ENCODE measurements around the gene NT5C3B.
A peak's percentile ranks its signal among the peaks of the same experiment; 100 is the strongest.

NT5C3B gene

DNA sequence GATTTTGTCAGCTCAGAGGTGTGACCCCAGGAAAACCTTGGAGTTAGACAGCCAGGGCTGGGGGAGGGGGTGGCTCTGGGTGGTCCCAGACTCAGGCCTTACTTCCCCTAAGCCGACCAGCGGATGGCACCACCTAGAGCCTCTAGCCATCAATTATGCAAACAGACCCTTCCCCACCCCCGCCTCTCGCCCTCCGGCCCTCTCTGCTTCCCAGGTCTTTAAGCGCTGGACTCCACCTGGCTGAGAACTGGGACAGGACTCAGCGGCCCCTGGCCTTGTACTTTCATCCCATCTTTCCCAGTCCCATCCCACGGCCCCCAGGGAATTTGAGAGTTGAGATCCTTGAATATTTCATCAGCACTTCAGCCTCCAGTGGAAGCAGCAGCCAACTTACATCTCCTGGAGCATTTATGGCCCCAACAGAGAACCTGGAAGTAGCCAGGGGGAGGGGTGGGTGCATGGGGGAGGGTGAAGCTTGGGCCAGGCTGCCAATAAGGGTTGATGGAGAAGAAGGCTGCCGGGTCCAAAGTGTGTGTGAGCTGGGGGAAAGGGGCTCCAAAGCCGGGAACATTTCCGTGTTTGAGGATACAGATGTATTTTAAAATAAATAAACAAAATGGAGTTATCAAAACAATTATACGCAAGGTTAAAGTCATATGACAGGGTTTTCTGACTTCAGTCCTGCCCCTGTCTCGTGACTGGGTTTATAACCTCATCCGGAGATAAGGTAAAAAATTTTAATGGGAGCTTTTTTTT lies 42.1 kb downstream of the NT5C3B start:
- Histone ChIP-seq H3K27me3 (ENCODE audit: control insufficient read depth in 1 of 2, insufficient read depth in 1 of 2, low read length in 2 of 2) (peaks cover 0 to 9% of the 10 kb centered on the region in 2 experiments), H2AK5ac (ENCODE audit: low read length, severe bottlenecking) (peak overlapping the region; percentile 98), H3K4me1 (ENCODE audit: control insufficient read depth, insufficient read depth, low read depth, low read length) (peaks cover 23% of the 10 kb centered on the region)

DNA sequence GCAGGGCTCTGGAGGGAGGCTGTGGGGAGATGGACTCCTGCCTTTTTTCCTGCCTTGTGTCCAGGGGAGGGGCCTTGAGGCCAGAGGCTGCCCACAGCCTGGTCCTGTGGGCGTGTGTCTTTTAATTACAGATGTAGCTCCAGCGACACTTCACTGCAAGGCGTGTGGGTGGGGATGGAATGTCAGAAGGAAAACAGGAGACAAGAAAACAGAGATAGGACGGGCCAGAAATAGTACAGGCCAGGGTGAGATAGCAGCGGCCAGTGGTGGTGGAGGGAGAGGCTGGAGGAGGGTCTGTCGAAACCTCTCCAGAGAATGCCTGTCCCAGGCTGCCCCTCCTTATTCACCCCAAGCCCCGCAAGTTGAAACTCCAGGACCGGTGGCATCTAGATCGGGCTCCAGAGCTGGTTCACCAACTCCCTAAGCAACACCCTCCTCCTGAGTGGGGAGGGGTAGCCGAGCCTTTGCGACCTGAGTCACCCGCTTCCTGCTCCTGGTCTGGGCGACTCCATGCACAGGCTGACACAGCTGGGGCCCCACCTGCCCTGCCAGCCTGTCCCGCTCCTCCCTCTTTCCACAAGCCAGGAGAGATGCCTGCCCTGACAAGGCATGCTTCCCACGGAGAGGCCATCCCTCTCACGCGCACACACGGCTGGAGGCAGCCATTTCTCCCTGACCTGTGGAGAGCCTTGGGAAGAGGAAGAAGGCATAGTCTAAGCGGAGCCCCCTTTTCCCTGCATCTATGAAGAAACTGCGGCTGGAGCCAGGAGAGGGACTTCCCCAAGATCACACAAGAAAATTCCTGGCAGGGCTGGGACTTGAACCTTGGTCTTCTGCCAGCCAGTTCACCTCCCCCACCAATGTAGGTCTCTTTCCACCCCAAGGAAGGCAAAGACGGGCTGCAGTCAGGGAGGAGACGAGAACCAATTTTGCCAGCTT lies 42.9 kb downstream of the NT5C3B start:
- peaks cover 23% of the 10 kb centered on the region for H3K4me1 ChIP-seq (ENCODE audit: control insufficient read depth, insufficient read depth, low read depth, low read length)
- H2BK5ac ChIP-seq (ENCODE audit: low read depth, low read length, poor library complexity, severe bottlenecking), result peak overlapping the region; percentile 1
- H3K36me3 ChIP-seq (ENCODE audit: control insufficient read depth in 1 of 2, insufficient read depth in 2 of 2, low read depth in 1 of 2, low read length in 2 of 2), result no peaks in the 10 kb centered on the region
- H3K23ac ChIP-seq (ENCODE audit: low read length in 2 of 2), result peak overlapping the region in 1 of 2 experiments; percentile 96
- WGBS, result 5% methylated on average over 20 of the region's 22 CpGs
- H4K8ac ChIP-seq (ENCODE audit: low read length), result peak overlapping the region; percentile 77
- H3K79me1 ChIP-seq (replicated peaks; ENCODE audit: low read length, poor library complexity, severe bottlenecking), result peaks cover 2% of the 10 kb centered on the region
- peak overlapping the region; percentile 98 for H2AK5ac ChIP-seq (ENCODE audit: low read length, severe bottlenecking)
- H2BK15ac ChIP-seq (ENCODE audit: low read depth, poor library complexity, severe bottlenecking), result peak overlapping the region; percentile 99
- H3K27ac ChIP-seq (ENCODE audit: low read length, poor library complexity, severe bottlenecking), result peak overlapping the region; percentile 86
- H3K9me3 ChIP-seq (ENCODE audit: control insufficient read depth, low read length), result no peaks in the 10 kb centered on the region
- H3K9ac ChIP-seq (ENCODE audit: low read length), result no peak overlapping the region
- peak overlapping the region; percentile 88 to 100 for H3K18ac ChIP-seq (ENCODE audit: low read depth in 1 of 2, low read length in 2 of 2)
- peaks cover 0 to 14% of the 10 kb centered on the region in 2 experiments for H3K27me3 ChIP-seq (ENCODE audit: control insufficient read depth in 1 of 2, insufficient read depth in 1 of 2, low read length in 2 of 2)
- peak overlapping the region; percentile 90 to 100 for H2BK12ac ChIP-seq (ENCODE audit: low read length in 2 of 2)
- H4K91ac ChIP-seq (ENCODE audit: low read length), result peak overlapping the region; percentile 99
- H3K4me3 ChIP-seq (ENCODE audit: insufficient read depth in 1 of 2, low read depth in 1 of 2, low read length in 2 of 2), result no peak overlapping the region
- peak overlapping the region; percentile 43 for H2AFZ ChIP-seq (ENCODE audit: low read depth, low read length)
- peak; percentile 86 for DNase-seq
- peak overlapping the region; percentile 96 to 100 for H3K4ac ChIP-seq (ENCODE audit: low read depth in 1 of 2, low read length in 2 of 2)
- peak overlapping the region in 1 of 2 experiments; percentile 99 for H3K14ac ChIP-seq (ENCODE audit: low read length in 2 of 2)
- H2BK120ac ChIP-seq (ENCODE audit: low read depth, low read length), result peak overlapping the region; percentile 75
- peak overlapping the region; percentile 15 for H3K4me2 ChIP-seq (ENCODE audit: low read length, poor library complexity, severe bottlenecking)

More for the DNA sequence above, 42.1 kb downstream of the NT5C3B start:
- Histone ChIP-seq H3K23ac (ENCODE audit: low read length in 2 of 2) (no peak overlapping the region), H3K9ac (ENCODE audit: low read length) (no peak overlapping the region), H3K18ac (ENCODE audit: low read depth in 1 of 2, low read length in 2 of 2) (peak overlapping the region; percentile 88 to 100), H3K27ac (ENCODE audit: low read length, poor library complexity, severe bottlenecking) (peak overlapping the region; percentile 86), H4K8ac (ENCODE audit: low read length) (peak overlapping the region; percentile 77), H3K36me3 (ENCODE audit: control insufficient read depth in 1 of 2, insufficient read depth in 2 of 2, low read depth in 1 of 2, low read length in 2 of 2) (no peaks in the 10 kb centered on the region), H3K4me3 (ENCODE audit: insufficient read depth in 1 of 2, low read depth in 1 of 2, low read length in 2 of 2) (no peak overlapping the region), H3K79me1 (replicated peaks; ENCODE audit: low read length, poor library complexity, severe bottlenecking) (peaks cover 2% of the 10 kb centered on the region), H3K4ac (ENCODE audit: low read depth in 1 of 2, low read length in 2 of 2) (peak overlapping the region; percentile 96 to 100), H3K4me2 (ENCODE audit: low read length, poor library complexity, severe bottlenecking) (peak overlapping the region; percentile 7), H3K9me3 (ENCODE audit: control insufficient read depth, low read length) (no peaks in the 10 kb centered on the region), H2BK120ac (ENCODE audit: low read depth, low read length) (peak overlapping the region; percentile 75), H3K14ac (ENCODE audit: low read length in 2 of 2) (no peak overlapping the region), H2BK15ac (ENCODE audit: low read depth, poor library complexity, severe bottlenecking) (peak overlapping the region; percentile 99), H2BK12ac (ENCODE audit: low read length in 2 of 2) (peak overlapping the region; percentile 90 to 100), H2BK5ac (ENCODE audit: low read depth, low read length, poor library complexity, severe bottlenecking) (peak overlapping the region; percentile 24), H4K91ac (ENCODE audit: low read length) (peak overlapping the region; percentile 99), H2AFZ (ENCODE audit: low read depth, low read length) (peak overlapping the region; percentile 43)
- DNase-seq, result peak; percentile 65
- 17% methylated on average over 11 of the region's 14 CpGs for WGBS

- Histone ChIP-seq H3K23ac (ENCODE audit: low read length in 2 of 2) (no peak overlapping the region), H3K4me2 (ENCODE audit: low read length, poor library complexity, severe bottlenecking) (no peak overlapping the region), H3K79me1 (replicated peaks; ENCODE audit: low read length, poor library complexity, severe bottlenecking) (peaks cover 2% of the 10 kb centered on the region), H4K91ac (ENCODE audit: low read length) (no peak overlapping the region), H2BK12ac (ENCODE audit: low read length in 2 of 2) (no peak overlapping the region), H4K8ac (ENCODE audit: low read length) (no peak overlapping the region), H2BK120ac (ENCODE audit: low read depth, low read length) (no peak overlapping the region), H2BK5ac (ENCODE audit: low read depth, low read length, poor library complexity, severe bottlenecking) (no peak overlapping the region), H3K4ac (ENCODE audit: low read depth in 1 of 2, low read length in 2 of 2) (no peak overlapping the region), H2AFZ (ENCODE audit: low read depth, low read length) (no peak overlapping the region), H3K18ac (ENCODE audit: low read depth in 1 of 2, low read length in 2 of 2) (no peak overlapping the region), H2AK5ac (ENCODE audit: low read length, severe bottlenecking) (no peak overlapping the region), H3K14ac (ENCODE audit: low read length in 2 of 2) (no peak overlapping the region), H3K27ac (ENCODE audit: low read length, poor library complexity, severe bottlenecking) (no peak overlapping the region), H2BK15ac (ENCODE audit: low read depth, poor library complexity, severe bottlenecking) (no peak overlapping the region), H3K36me3 (ENCODE audit: control insufficient read depth in 1 of 2, insufficient read depth in 2 of 2, low read depth in 1 of 2, low read length in 2 of 2) (peaks cover 0 to 15% of the 10 kb centered on the region in 2 experiments), H3K9me3 (ENCODE audit: control insufficient read depth, low read length) (no peaks in the 10 kb centered on the region), H3K27me3 (ENCODE audit: control insufficient read depth in 1 of 2, insufficient read depth in 1 of 2, low read length in 2 of 2) (peaks cover 0 to 38% of the 10 kb centered on the region in 2 experiments), H3K4me3 (ENCODE audit: insufficient read depth in 1 of 2, low read depth in 1 of 2, low read length in 2 of 2) (no peak overlapping the region), H3K4me1 (ENCODE audit: control insufficient read depth, insufficient read depth, low read depth, low read length) (peaks cover 19% of the 10 kb centered on the region), H3K9ac (ENCODE audit: low read length) (no peak overlapping the region)
- 10% methylated on average over 2 of the region's 4 CpGs for WGBS
- DNase-seq, result no peak
Observed at GRCh38 chr17:41787021-41787418, 49.0 kb downstream of the NT5C3B start.

All from mesenchymal stem cell (in vitro differentiated cells and primary cell).